Immature natural killer cell (primary cell): ENCODE data around the gene GOLM1. TPM values are rescaled to one million over a fixed set of nuclear protein-coding genes. Genes with fewer than 3 reads are reported as not detected.
"Not testable (repeated sequence)": the region's sequence is repeated elsewhere in the genome, so short reads cannot be mapped to it uniquely, and the experiment has no call there.

Source experiments
- DNase-seq, 3 donors: peaks; one replicate each; pipeline ENCODE4 v3.0.0; 2022; ENCODE audit warnings: mixed read lengths in 1 of 3
- H3K27ac Mint-ChIP-seq, 6 donors: one replicate each; pipeline ENCODE4 v1.8.0; 2020; ENCODE audit warnings: mixed read lengths in 6 of 6, mild to moderate bottlenecking in 5 of 6, inconsistent platforms in 4 of 6, moderate library complexity in 3 of 6
- H3K27me3 Mint-ChIP-seq, 3 donors: one replicate each; pipeline ENCODE4 v1.8.0; 2020 to 2021; ENCODE audit warnings: low read depth in 3 of 3, mild to moderate bottlenecking in 3 of 3, mixed read lengths in 3 of 3, moderate library complexity in 3 of 3, inconsistent platforms in 1 of 3
- H3K36me3 Mint-ChIP-seq, 3 donors: one replicate each; pipeline ENCODE4 v1.8.0; 2020; ENCODE audit warnings: mixed read lengths in 3 of 3, inconsistent platforms in 2 of 3, mild to moderate bottlenecking in 2 of 3
- H3K4me1 Mint-ChIP-seq, 2 donors: one replicate each; pipeline ENCODE4 v1.8.0; 2020; ENCODE audit warnings: inconsistent platforms in 2 of 2, mild to moderate bottlenecking in 2 of 2, mixed read lengths in 2 of 2, moderate library complexity in 1 of 2
- H3K4me3 Mint-ChIP-seq, 5 donors: one replicate each; pipeline ENCODE4 v1.8.0; 2020; ENCODE audit warnings: mild to moderate bottlenecking in 5 of 5, mixed read lengths in 5 of 5, inconsistent platforms in 3 of 5, moderate library complexity in 3 of 5
- H3K9me3 Mint-ChIP-seq, 6 donors: one replicate each; pipeline ENCODE4 v1.8.0; 2020; ENCODE audit warnings: mild to moderate bottlenecking in 6 of 6, mixed read lengths in 6 of 6, inconsistent platforms in 4 of 6, moderate library complexity in 3 of 6
- polyA plus RNA-seq, 3 donors: library from polyadenylated mRNA; unstranded; fragments of 300-500 nt; fragmentation: Illumina TruSeq; gene quantifications; one replicate each; pipeline ENCODE4 v1.2.3, GENCODE V29; 2021

Gene GOLM1, protein sequence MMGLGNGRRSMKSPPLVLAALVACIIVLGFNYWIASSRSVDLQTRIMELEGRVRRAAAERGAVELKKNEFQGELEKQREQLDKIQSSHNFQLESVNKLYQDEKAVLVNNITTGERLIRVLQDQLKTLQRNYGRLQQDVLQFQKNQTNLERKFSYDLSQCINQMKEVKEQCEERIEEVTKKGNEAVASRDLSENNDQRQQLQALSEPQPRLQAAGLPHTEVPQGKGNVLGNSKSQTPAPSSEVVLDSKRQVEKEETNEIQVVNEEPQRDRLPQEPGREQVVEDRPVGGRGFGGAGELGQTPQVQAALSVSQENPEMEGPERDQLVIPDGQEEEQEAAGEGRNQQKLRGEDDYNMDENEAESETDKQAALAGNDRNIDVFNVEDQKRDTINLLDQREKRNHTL
- polyA plus RNA-seq: 10 to 100 TPM; 16.3 to 33.8 (median 17.6) TPM

- Mint-ChIP-seq H3K27me3 (peaks cover 5 to 12% (median 7%) of the 10 kb centered on the region in 3 donors), H3K4me1 (peaks cover 8 to 23% of the 10 kb centered on the region in 2 donors), H3K9me3 (no peaks in the 10 kb centered on the region), H3K36me3 (no peaks in the 10 kb centered on the region), H3K4me3 (peak within 1 kb of the TSS; percentile 86 to 94 (median 90)), H3K27ac (peak within 1 kb of the TSS; percentile 73 to 92 (median 89))
- DNase-seq: peak; percentile 43 to 60 (median 54)
These were observed at the start of gene GOLM1 for GRCh38 chr9:86098824-86099700. GOLM1 (minus strand) TSS chr9:86099558; CDS start chr9:86079320, 20,238 bp downstream.

DNA sequence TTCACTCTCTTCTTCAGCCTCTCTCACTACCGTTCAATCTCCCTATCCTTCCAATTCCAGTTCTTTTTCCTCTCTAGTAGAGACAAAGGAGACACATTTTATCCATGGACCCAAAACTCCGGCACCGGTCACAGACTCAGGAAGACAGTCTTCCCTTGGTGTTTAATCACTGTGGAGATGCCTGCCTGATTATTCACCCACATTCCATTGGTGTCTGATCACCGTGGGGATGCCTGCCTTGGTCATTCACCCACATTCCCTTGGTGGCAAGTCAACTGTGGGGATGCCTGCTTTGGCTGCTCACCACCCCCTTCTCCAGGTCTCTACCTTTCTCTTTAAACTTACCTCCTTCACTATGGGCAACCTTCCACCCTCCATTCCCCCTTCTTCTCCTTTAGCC is 47.3 kb upstream of the GOLM1 start:
- DNase-seq, H3K27me3 Mint-ChIP-seq: not testable (repeated sequence)
- H3K9me3 Mint-ChIP-seq: peaks cover 3 to 15% (median 7%) of the 10 kb centered on the region in 6 donors

DNA sequence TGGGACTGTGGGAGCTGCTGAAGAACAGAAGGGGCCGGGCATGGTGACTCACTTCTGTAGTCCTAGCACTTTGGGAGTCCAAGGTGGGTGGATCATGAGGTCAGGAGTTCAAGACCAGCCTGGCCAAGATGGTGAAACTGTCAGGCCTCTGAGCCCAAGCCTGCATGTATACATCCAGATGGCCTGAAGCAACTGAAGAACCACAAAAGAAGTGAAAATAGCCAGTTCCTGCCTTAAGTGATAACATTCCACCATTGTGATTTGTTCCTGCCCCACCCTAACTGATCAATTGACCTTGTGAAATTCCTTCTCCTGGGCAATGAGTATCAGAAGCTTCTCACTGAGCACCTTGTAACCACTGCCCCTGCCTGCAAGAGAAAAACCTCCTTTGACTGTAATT is 46.6 kb upstream of the GOLM1 start:
- H3K4me1 Mint-ChIP-seq, H3K4me3 Mint-ChIP-seq, DNase-seq, H3K27ac Mint-ChIP-seq, H3K36me3 Mint-ChIP-seq, H3K27me3 Mint-ChIP-seq: not testable (repeated sequence)
- H3K9me3 Mint-ChIP-seq: peaks cover 3 to 15% (median 7%) of the 10 kb centered on the region in 6 donors

More for the DNA sequence above, 47.3 kb upstream of the GOLM1 start:
- not testable (repeated sequence) for H3K4me3 Mint-ChIP-seq, H3K27ac Mint-ChIP-seq, H3K4me1 Mint-ChIP-seq, H3K36me3 Mint-ChIP-seq

DNA sequence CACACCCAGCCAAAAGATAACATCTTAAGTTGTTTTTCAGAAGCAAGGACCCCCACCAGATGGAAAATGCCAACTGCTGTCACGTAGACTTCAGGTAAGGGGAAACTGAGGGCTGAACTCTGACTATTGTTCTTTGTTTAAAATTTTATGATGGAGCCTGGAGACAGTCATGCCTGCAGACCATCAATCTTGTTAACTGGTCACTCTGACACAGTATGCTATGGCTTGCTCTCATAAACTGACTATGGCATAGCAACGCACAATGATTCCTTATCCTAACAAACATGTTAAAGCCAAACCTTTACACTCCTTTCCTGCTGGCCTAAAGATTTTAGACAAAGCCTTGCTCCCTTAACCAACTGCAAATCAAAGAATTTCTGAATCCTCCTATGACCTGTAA is 43.6 kb upstream of the GOLM1 start:
- H3K4me1 Mint-ChIP-seq: no peaks in the 10 kb centered on the region
- H3K9me3 Mint-ChIP-seq: peaks cover 3 to 15% (median 5%) of the 10 kb centered on the region in 6 donors
- H3K36me3 Mint-ChIP-seq: no peaks in the 10 kb centered on the region
- peaks cover 4 to 10% (median 9%) of the 10 kb centered on the region in 3 donors for H3K27me3 Mint-ChIP-seq
- no peak for DNase-seq
- H3K4me3 Mint-ChIP-seq: no peak overlapping the region
- H3K27ac Mint-ChIP-seq: no peak overlapping the region

- Mint-ChIP-seq H3K4me3 (no peak overlapping the region), H3K9me3 (peaks cover 0 to 9% (median 2%) of the 10 kb centered on the region in 6 donors), H3K27me3 (peaks cover 4 to 10% (median 6%) of the 10 kb centered on the region in 3 donors), H3K36me3 (no peaks in the 10 kb centered on the region), H3K4me1 (no peaks in the 10 kb centered on the region), H3K27ac (no peak overlapping the region)
- DNase-seq: no peak
These were observed 42.5 kb upstream of the GOLM1 start for GRCh38 chr9:86141843-86142242.

DNA sequence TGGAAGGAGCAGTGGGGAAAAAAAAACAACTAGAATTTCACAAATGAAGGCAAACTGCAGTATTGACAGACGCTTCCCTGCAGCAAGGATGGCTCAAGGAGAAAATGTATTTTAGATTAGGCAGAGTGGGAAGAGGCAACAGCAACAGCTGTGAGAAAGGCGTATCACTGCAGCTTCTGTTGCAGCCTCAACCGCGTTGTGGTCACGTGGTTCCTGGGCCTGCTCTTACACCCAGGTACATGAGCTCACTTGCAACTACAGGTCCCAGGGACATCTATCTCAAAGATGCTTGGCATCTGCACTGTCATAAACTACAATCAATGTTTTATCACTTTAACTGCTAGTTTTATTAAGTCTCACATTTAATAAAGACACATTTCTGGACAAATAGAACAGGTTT is 36.0 kb upstream of the GOLM1 start:
- Mint-ChIP-seq H3K4me1 (no peaks in the 10 kb centered on the region), H3K27ac (no peak overlapping the region), H3K36me3 (no peaks in the 10 kb centered on the region), H3K9me3 (no peaks in the 10 kb centered on the region), H3K4me3 (no peak overlapping the region), H3K27me3 (peaks cover 0 to 9% (median 3%) of the 10 kb centered on the region in 3 donors)
- DNase-seq: no peak

DNA sequence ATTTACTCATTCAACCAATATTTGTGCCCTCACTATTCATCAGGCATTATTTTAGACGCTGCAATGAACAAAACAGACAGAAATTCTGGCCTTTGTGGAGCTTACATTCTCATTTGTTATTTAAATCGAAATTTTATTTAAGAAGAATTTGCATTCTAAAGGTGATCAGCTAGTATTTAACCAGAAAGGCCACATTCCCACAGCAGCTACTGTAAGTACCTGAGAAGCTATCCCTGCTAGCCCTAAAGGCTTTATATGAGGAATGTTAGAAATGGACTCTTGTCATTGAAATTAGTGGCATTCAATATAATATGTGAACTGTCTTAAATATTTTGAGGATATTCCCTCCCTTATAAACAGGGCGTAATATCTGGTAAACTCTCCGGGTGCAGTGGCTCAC is 35.0 kb upstream of the GOLM1 start:
- no peak overlapping the region for H3K4me3 Mint-ChIP-seq
- no peak overlapping the region for H3K27ac Mint-ChIP-seq
- H3K36me3 Mint-ChIP-seq: no peaks in the 10 kb centered on the region
- H3K9me3 Mint-ChIP-seq: no peaks in the 10 kb centered on the region
- DNase-seq: no peak
- H3K4me1 Mint-ChIP-seq: no peaks in the 10 kb centered on the region
- H3K27me3 Mint-ChIP-seq: peaks cover 2 to 4% (median 3%) of the 10 kb centered on the region in 3 donors

DNA sequence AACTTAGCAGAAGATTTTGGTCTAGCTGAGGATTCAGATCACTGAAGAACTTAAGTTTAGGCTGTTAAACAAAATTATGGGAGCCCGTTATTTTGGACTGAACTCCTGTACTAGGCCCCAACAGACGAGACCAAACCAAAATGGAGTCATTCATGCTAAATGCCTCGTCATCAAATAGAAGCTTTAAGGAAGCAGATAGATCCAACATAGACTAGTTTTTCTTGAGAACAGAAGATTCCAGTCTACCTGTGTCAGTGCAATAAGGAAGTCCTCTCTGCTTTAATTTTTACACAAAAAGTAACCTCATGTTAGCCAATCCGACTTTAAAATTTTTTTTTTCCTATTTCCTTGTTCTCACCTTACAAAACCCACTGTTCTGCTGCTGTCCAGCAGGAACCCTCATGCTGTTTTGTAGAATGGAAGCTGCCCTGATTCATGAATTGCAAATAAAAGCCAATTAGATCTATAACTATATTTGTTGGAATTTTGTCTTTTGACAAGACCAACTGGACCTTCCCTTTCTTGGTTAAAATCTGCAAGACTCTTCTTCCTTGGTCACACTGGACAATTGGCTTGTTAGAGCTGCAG is 29.0 kb upstream of the GOLM1 start:
- no peak overlapping the region for H3K27ac Mint-ChIP-seq

GRCh38 chr9:86126998-86127972 is 27.9 kb upstream of the GOLM1 start:
- H3K27me3 Mint-ChIP-seq: peaks cover 1 to 10% (median 6%) of the 10 kb centered on the region in 3 donors
- H3K27ac Mint-ChIP-seq: no peak overlapping the region
- DNase-seq: peak in 1 of 3 donors; percentile 3
- no peaks in the 10 kb centered on the region for H3K4me1 Mint-ChIP-seq
- H3K4me3 Mint-ChIP-seq: no peak overlapping the region
- H3K9me3 Mint-ChIP-seq: no peaks in the 10 kb centered on the region
- H3K36me3 Mint-ChIP-seq: no peaks in the 10 kb centered on the region

More for the DNA sequence above, 29.0 kb upstream of the GOLM1 start:
- DNase-seq: no peak
- Mint-ChIP-seq H3K4me1 (no peaks in the 10 kb centered on the region), H3K27me3 (peaks cover 1 to 10% (median 4%) of the 10 kb centered on the region in 3 donors), H3K36me3 (no peaks in the 10 kb centered on the region), H3K9me3 (no peaks in the 10 kb centered on the region), H3K4me3 (no peak overlapping the region)

DNA sequence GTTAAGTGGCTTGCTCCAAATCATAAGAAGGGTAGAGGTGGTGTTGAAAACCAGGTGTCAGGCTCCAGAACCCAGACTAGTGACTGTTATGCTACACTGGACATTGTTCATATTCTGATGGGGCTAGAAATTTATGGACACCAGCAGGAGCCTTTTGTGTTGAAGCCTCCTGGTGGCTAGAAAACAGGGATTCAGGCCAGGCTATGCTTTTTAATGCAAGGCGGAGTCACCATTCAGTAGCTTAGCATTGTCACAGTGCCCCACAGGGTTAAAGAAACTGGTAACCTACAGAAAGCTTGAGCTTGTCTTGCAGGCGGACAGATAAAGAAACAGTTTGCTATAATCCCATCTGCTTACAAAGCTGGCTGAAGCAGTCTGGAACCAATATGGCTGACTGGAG is 23.0 kb upstream of the GOLM1 start:
- no peak for DNase-seq
- H3K36me3 Mint-ChIP-seq: no peaks in the 10 kb centered on the region
- H3K9me3 Mint-ChIP-seq: no peaks in the 10 kb centered on the region
- H3K27me3 Mint-ChIP-seq: peaks cover 3 to 9% (median 4%) of the 10 kb centered on the region in 3 donors
- no peak overlapping the region for H3K4me3 Mint-ChIP-seq
- no peak overlapping the region for H3K27ac Mint-ChIP-seq
- no peaks in the 10 kb centered on the region for H3K4me1 Mint-ChIP-seq

DNA sequence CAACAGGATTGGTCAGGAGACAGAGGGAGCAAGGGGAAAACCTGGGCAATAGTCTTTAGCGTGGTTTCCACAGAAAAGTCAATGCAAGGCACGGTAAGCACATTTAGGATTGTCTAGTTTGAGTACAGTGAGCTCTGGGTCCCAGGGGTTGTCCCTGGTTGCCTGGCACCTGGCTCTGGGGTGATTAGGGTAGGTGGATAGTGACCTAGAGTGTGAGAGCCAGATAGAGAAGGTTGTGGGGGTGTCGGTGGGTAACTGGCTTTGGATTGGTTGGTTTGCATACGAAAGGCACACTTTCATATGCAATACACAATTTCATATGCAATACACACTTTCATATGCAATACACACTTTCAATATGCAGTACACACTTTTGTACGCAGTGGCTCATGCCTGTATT is 20.1 kb upstream of the GOLM1 start:
- DNase-seq: no peak
- Mint-ChIP-seq H3K4me1 (no peaks in the 10 kb centered on the region), H3K4me3 (no peak overlapping the region), H3K27me3 (peaks cover 2 to 3% (median 3%) of the 10 kb centered on the region in 3 donors), H3K27ac (no peak overlapping the region), H3K9me3 (no peaks in the 10 kb centered on the region), H3K36me3 (no peaks in the 10 kb centered on the region)

DNA sequence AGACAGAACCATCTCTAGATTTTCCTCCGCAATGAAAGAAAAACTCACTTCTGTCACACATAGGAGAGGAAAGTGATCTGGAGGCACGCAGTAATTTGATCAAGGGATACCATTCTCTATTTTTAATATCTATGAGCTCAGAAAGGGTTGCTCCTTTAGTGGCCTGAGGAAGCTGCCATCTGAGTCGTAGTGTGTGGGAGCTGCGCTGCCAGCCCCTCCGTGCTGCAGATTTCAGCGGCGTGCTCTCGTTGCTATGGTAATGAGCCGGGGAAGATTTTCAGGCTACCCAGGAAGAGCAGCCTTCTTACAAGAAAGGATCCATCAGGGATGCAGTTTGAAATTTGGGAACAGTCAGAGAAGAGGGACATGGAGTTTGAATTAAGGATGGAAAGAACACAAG is 17.1 kb upstream of the GOLM1 start:
- no peaks in the 10 kb centered on the region for H3K36me3 Mint-ChIP-seq
- H3K4me3 Mint-ChIP-seq: no peak overlapping the region
- H3K4me1 Mint-ChIP-seq: no peaks in the 10 kb centered on the region
- no peak for DNase-seq
- peaks cover 3 to 5% (median 3%) of the 10 kb centered on the region in 3 donors for H3K27me3 Mint-ChIP-seq
- H3K9me3 Mint-ChIP-seq: no peaks in the 10 kb centered on the region
- H3K27ac Mint-ChIP-seq: no peak overlapping the region

DNA sequence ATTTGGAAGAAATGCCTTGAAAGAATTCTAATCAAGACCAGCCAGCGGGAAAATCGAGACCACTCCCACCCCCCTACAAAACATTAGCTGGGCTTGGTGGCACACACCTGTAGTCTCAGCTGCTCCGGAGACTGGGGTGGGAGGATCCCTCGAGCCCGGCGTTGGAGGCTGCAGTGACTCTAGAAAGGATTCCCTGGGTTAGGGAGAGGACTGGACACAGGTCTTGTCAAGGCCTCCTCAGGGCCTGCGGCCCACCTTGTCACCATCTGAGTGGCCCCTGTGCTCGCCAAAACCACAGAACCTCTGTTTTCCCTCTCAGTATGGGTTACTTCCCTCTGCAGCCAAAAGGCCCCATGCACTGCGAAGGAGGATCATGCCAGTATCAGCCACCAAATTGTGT is 16.5 kb upstream of the GOLM1 start:
- no peak overlapping the region for H3K4me3 Mint-ChIP-seq
- no peaks in the 10 kb centered on the region for H3K36me3 Mint-ChIP-seq
- no peak for DNase-seq
- H3K9me3 Mint-ChIP-seq: no peaks in the 10 kb centered on the region
- H3K27ac Mint-ChIP-seq: no peak overlapping the region
- H3K4me1 Mint-ChIP-seq: no peaks in the 10 kb centered on the region
- H3K27me3 Mint-ChIP-seq: peaks cover 3 to 5% (median 3%) of the 10 kb centered on the region in 3 donors
